H1 (cell line): ENCODE data around the gene PCIF1. TPM values are rescaled to one million over a fixed set of nuclear protein-coding genes. Genes with fewer than 3 reads are reported as not detected.
A peak's percentile ranks its signal among the peaks of the same experiment; 100 is the strongest.

Experiments used
- CTCF ChIA-PET: fragments of 300-600 bp; sonication (Branson Sonifier 250); formaldehyde crosslinking; loops from one replicate; lab custom pipeline; 2021; ENCODE audit not compliant: partially characterized antibody; lab: Charles Lee
- POLR2A ChIA-PET: fragments of 300-600 bp; sonication (Branson Sonifier 250); formaldehyde crosslinking; loops from one replicate; lab custom pipeline; 2021; ENCODE audit warnings: inconsistent platforms; ENCODE audit not compliant: partially characterized antibody; lab: Charles Lee
- DNase-seq, 2 experiments: peaks; one replicate each; pipeline versions ENCODE4 v3.0.0 to v3.0.0-alpha.2; 2010 to 2022; ENCODE audit warnings: low spot score in 2 of 2, low read depth in 1 of 2, mixed read lengths in 1 of 2
- FAIRE-seq: peaks from 2 replicates; lab custom pipeline; 2011; peaks lifted over from hg19 to GRCh38; lab: Jason Lieb, UNC
- H2AFZ ChIP-seq: 2 replicates; pipeline ENCODE4 v1.8.1; 2012; ENCODE audit warnings: low read length, inconsistent platforms
- H2AK5ac ChIP-seq: 2 replicates; pipeline ENCODE4 v1.6.1; 2013; ENCODE audit warnings: low read depth, low read length
- H2BK120ac ChIP-seq: replicated peaks from 2 replicates; pipeline ENCODE3; 2013; ENCODE audit warnings: low read depth, low read length, inconsistent platforms
- H2BK12ac ChIP-seq: 2 replicates; pipeline ENCODE4 v1.6.1; 2013; ENCODE audit warnings: low read depth, low read length
- H2BK15ac ChIP-seq: 2 replicates; pipeline ENCODE4 v1.6.1; 2013; ENCODE audit warnings: low read length
- H2BK20ac ChIP-seq: 2 replicates; pipeline ENCODE4 v1.6.1; 2013; ENCODE audit warnings: low read length
- H2BK5ac ChIP-seq: 2 replicates; pipeline ENCODE4 v1.6.1; 2013; ENCODE audit warnings: low read depth, low read length
- H3K14ac ChIP-seq: 2 replicates; pipeline ENCODE4 v1.6.1; 2013; ENCODE audit warnings: inconsistent platforms; ENCODE audit not compliant: insufficient read length
- H3K18ac ChIP-seq: 2 replicates; pipeline ENCODE4 v1.6.1; 2013; ENCODE audit warnings: low read length; ENCODE audit errors: extremely low read depth
- H3K23ac ChIP-seq: 2 replicates; pipeline ENCODE4 v1.6.1; 2013; ENCODE audit warnings: inconsistent platforms; ENCODE audit not compliant: insufficient read length
- H3K23me2 ChIP-seq: 2 replicates; pipeline ENCODE4 v1.6.1; 2013; ENCODE audit warnings: low read depth, low read length
- H3K27ac ChIP-seq: 2 replicates; pipeline ENCODE4 v1.6.1; 2011; ENCODE audit warnings: low read depth, low read length, inconsistent platforms
- H3K27me3 ChIP-seq, 4 experiments: replicated peaks in 1 of 4; 1 replicate in 1 of 4; 2 replicates in 3 of 4; pipeline versions ENCODE4 v1.6.1 to v1.8.1; 2011 to 2013; ENCODE audit warnings: low read length in 3 of 4, mild to moderate bottlenecking in 3 of 4, inconsistent platforms in 2 of 4, mixed read lengths in 2 of 4, moderate library complexity in 1 of 4; ENCODE audit not compliant: control insufficient read depth in 3 of 4, insufficient read depth in 3 of 4; ENCODE audit errors: extremely low read depth in 1 of 4
- H3K36me3 ChIP-seq, 4 experiments: 2 replicates each; pipeline versions ENCODE4 v1.6.1 to v1.8.1; 2011 to 2013; ENCODE audit warnings: mild to moderate bottlenecking in 4 of 4, low read length in 3 of 4, moderate library complexity in 2 of 4, control low read depth in 1 of 4, inconsistent platforms in 1 of 4; ENCODE audit not compliant: insufficient read depth in 4 of 4, control insufficient read depth in 2 of 4
- H3K4ac ChIP-seq: replicated peaks from 2 replicates; pipeline ENCODE3; 2013; ENCODE audit warnings: low read length, low read depth, mixed read lengths, inconsistent platforms; ENCODE audit not compliant: insufficient read length
- H3K4me1 ChIP-seq, 4 experiments: replicated peaks in 1 of 4; 1 replicate in 1 of 4; 2 replicates in 3 of 4; pipeline versions ENCODE4 v1.6.1 to v1.8.1; 2011 to 2013; ENCODE audit warnings: low read length in 3 of 4, inconsistent platforms in 2 of 4, mixed read lengths in 1 of 4; ENCODE audit not compliant: insufficient read depth in 4 of 4, control insufficient read depth in 3 of 4
- H3K4me2 ChIP-seq, 2 experiments: 2 replicates each; pipeline versions ENCODE4 v1.6.1 to v1.8.1; 2011 to 2013; ENCODE audit warnings: low read depth in 2 of 2, low read length in 2 of 2, control low read depth in 1 of 2, inconsistent platforms in 1 of 2, mild to moderate bottlenecking in 1 of 2; ENCODE audit not compliant: insufficient read depth in 1 of 2
- H3K4me3 ChIP-seq, 4 experiments: fragments of 200-600, 300-600 bp in 1 of 4; sonication (generic), shearing (Covaris generic), sonication (Bioruptor Twin) in 1 of 4; 2 replicates each; pipeline versions ENCODE4 v1.5.1 to v1.8.1; 2011 to 2016; ENCODE audit warnings: low read length in 4 of 4, low read depth in 3 of 4, control low read depth in 2 of 4, inconsistent platforms in 2 of 4, mild to moderate bottlenecking in 2 of 4, mixed read lengths in 1 of 4, moderate library complexity in 1 of 4; ENCODE audit not compliant: insufficient read depth in 2 of 4; ENCODE audit errors: extremely low read depth in 1 of 4
- H3K56ac ChIP-seq: replicated peaks from 2 replicates; pipeline ENCODE3; 2013; ENCODE audit warnings: low read depth, mild to moderate bottlenecking, mixed read lengths, low read length, inconsistent platforms; ENCODE audit not compliant: insufficient read length
- H3K79me1 ChIP-seq: 2 replicates; pipeline ENCODE4 v1.6.1; 2013; ENCODE audit warnings: low read depth, low read length, control low read depth
- H3K79me2 ChIP-seq, 2 experiments: 2 replicates each; pipeline versions ENCODE4 v1.6.1 to v1.8.1; 2012 to 2013; ENCODE audit warnings: low read length in 2 of 2, mild to moderate bottlenecking in 2 of 2, inconsistent platforms in 1 of 2; ENCODE audit not compliant: insufficient read depth in 2 of 2, control insufficient read depth in 1 of 2
- H3K9ac ChIP-seq, 4 experiments: replicated peaks in 1 of 4; 1 replicate in 1 of 4; 2 replicates in 3 of 4; pipeline versions ENCODE4 v1.6.1 to v1.8.1; 2011 to 2013; ENCODE audit warnings: low read depth in 3 of 4, low read length in 3 of 4, control low read depth in 2 of 4, mild to moderate bottlenecking in 2 of 4, moderate library complexity in 2 of 4, inconsistent platforms in 1 of 4; ENCODE audit errors: extremely low read depth in 1 of 4
- H3K9me3 ChIP-seq, 2 experiments: 2 replicates each; pipeline versions ENCODE4 v1.6.1 to v1.8.1; 2012 to 2013; ENCODE audit warnings: mild to moderate bottlenecking in 2 of 2, moderate library complexity in 2 of 2, control low read depth in 1 of 2, inconsistent platforms in 1 of 2, low read depth in 1 of 2, low read length in 1 of 2, mixed read lengths in 1 of 2; ENCODE audit not compliant: insufficient read depth in 2 of 2
- H4K20me1 ChIP-seq, 2 experiments: replicated peaks in 1 of 2; 2 replicates each; pipeline versions ENCODE3 to v1.8.1; 2011 to 2013; ENCODE audit warnings: inconsistent platforms in 2 of 2, low read length in 2 of 2, mild to moderate bottlenecking in 1 of 2; ENCODE audit not compliant: insufficient read depth in 2 of 2, control insufficient read depth in 1 of 2
- H4K5ac ChIP-seq: 2 replicates; pipeline ENCODE4 v1.6.1; 2013; ENCODE audit warnings: low read length, low read depth, mixed read lengths, inconsistent platforms; ENCODE audit not compliant: insufficient read length
- H4K8ac ChIP-seq: 2 replicates; pipeline ENCODE4 v1.8.0; 2013; ENCODE audit warnings: mild to moderate bottlenecking, moderate library complexity, low read length, inconsistent platforms; ENCODE audit not compliant: insufficient read depth; ENCODE audit errors: extremely low read depth
- H4K91ac ChIP-seq: replicated peaks from 2 replicates; pipeline ENCODE3; 2013; ENCODE audit warnings: low read length, mixed read lengths, inconsistent platforms; ENCODE audit not compliant: insufficient read length
- BCL11A ChIP-seq, 2 experiments: IDR thresholded peaks; one replicate each; pipeline ENCODE4 v1.6.1; 2011; ENCODE audit warnings: low read depth in 2 of 2, low read length in 2 of 2, mild to moderate bottlenecking in 2 of 2
- CBX5 ChIP-seq: fragments of 300-800, 300-1000 bp; sonication (generic); IDR thresholded peaks from 2 replicates; pipeline ENCODE4 v1.7.1; 2016; ENCODE audit warnings: antibody characterized with exemption, low read length, low read depth
- EP300 ChIP-seq, 2 experiments: IDR thresholded peaks; 1 replicate in 1 of 2; 2 replicates in 1 of 2; pipeline ENCODE4 v1.6.1; 2011 to 2012; ENCODE audit warnings: low read depth in 2 of 2, low read length in 2 of 2, mild to moderate bottlenecking in 2 of 2, borderline replicate concordance in 1 of 2, inconsistent platforms in 1 of 2, moderate library complexity in 1 of 2
- PHF8 ChIP-seq: fragments of 200-600 bp; sonication (generic); conservative IDR thresholded peaks from 2 replicates; pipeline ENCODE4 v1.7.1; 2012; ENCODE audit warnings: low read depth, mild to moderate bottlenecking, inconsistent platforms, low read length, moderate library complexity
- POLR2AphosphoS5 ChIP-seq: IDR thresholded peaks from 2 replicates; pipeline ENCODE4 v1.6.1; 2011; ENCODE audit warnings: low read depth, low read length
- RBBP5 ChIP-seq: IDR thresholded peaks from 2 replicates; pipeline ENCODE4 v1.7.1; 2012; ENCODE audit warnings: low read depth, mild to moderate bottlenecking, inconsistent platforms, low read length, moderate library complexity, borderline replicate concordance
- USF2 ChIP-seq: IDR thresholded peaks from 2 replicates; pipeline ENCODE4 v1.6.1; 2011; ENCODE audit warnings: low read length, improper control_type of control experiment
- WGBS, 2 experiments: shearing (Covaris generic) in 1 of 2; methylation state at CpG; one replicate each; pipeline versions ENCODE4 v1.1.6 to v1.1.7; 2013 to 2015; ENCODE audit warnings: low lambda C conversion rate in 2 of 2, mixed read lengths in 2 of 2, inconsistent platforms in 1 of 2, low coverage in 1 of 2, missing lambda C conversion rate in 1 of 2; ENCODE audit not compliant: insufficient replicate concordance in 2 of 2, insufficient coverage in 1 of 2, insufficient read length in 1 of 2; ENCODE audit errors: extremely low coverage in 1 of 2, missing lambda C conversion rate in 1 of 2; 5-methylcytosine and 5-hydroxymethylcytosine counted together
- polyA plus RNA-seq, 7 experiments: library from polyadenylated mRNA; depleted of rRNA in 3 of 7; stranded (reverse) in 5 of 7; unstranded in 2 of 7; fragments of >200 nt in 5 of 7; fragments of 200-250 nt in 2 of 7; gene quantifications; 1 replicate in 5 of 7; 2 replicates in 1 of 7; 4 replicates in 1 of 7; pipeline versions ENCODE4 v1.2.1 to v1.2.3, GENCODE V29; 2011 to 2013; ENCODE audit warnings: missing spikeins in 2 of 7, mixed read lengths in 2 of 7
- total RNA-seq: library from RNA; stranded (reverse); fragmentation: NEBNext Ultra II Directional; extraction: Animal tissue kit (Norgen Biotek cat#: 25700); gene quantifications from 2 replicates; pipeline ENCODE4 v1.2.1, GENCODE V29; 2021

PCIF1 gene
- total and polyA plus RNA-seq, 2 of the 8 experiments (the other 6 are each of a cell fraction or from before 2014, with no cell fraction given), result 30.3 to 30.6 TPM

GRCh38 chr20:45997187-45997586 is 62.7 kb downstream of the PCIF1 start:
- ChIA-PET CTCF (interaction anchor here (0.7 to 14.5 kb wide), 8 partner anchors 8 to 432 kb away, joined by 3 to 114 read pairs (median 3); no protein-coding TSS in a partner anchor), POLR2A (interaction anchor here (1.0 kb wide), 1 partner anchor 17 kb away, joined by 3 read pairs; no protein-coding TSS in a partner anchor)
- H2AFZ ChIP-seq, result no peak overlapping the region

More at GRCh38 chr20:45997187-45997586, 62.7 kb downstream of the PCIF1 start:
- Histone ChIP-seq H3K79me2 (no peaks in the 10 kb centered on the region), H4K5ac (no peak overlapping the region), H4K8ac (no peak overlapping the region), H3K4me3 (no peak overlapping the region), H3K56ac (no peak overlapping the region), H3K4me2 (no peak overlapping the region), H2BK5ac (no peak overlapping the region), H2BK120ac (no peak overlapping the region), H3K4me1 (peaks cover 0 to 13% (median 6%) of the 10 kb centered on the region in 4 experiments; a peak in 6 of 7 replicates), H4K20me1 (no peaks in the 10 kb centered on the region), H2BK15ac (no peak overlapping the region), H3K27ac (no peak overlapping the region), H2BK12ac (0 out of 2 replicates have a peak overlapping the region, but pooled peaks have one; percentile 2), H2BK20ac (no peak overlapping the region), H3K4ac (no peak overlapping the region), H2AK5ac (no peak overlapping the region), H3K23ac (no peak overlapping the region), H3K27me3 (no peaks in the 10 kb centered on the region), H3K9me3 (no peaks in the 10 kb centered on the region), H3K9ac (no peak overlapping the region; a peak in 1 of 7 replicates), H3K23me2 (no peaks in the 10 kb centered on the region), H3K14ac (no peak overlapping the region), H3K18ac (no peak overlapping the region), H3K79me1 (no peaks in the 10 kb centered on the region), H4K91ac (no peak overlapping the region), H3K36me3 (no peaks in the 10 kb centered on the region)
- TF ChIP-seq BCL11A (IDR thresholded peaks at IDR 0.05; ENCODE audit: low read depth in 2 of 2, low read length in 2 of 2) (no peak), EP300 (IDR thresholded peaks at IDR 0.05; ENCODE audit: borderline replicate concordance in 1 of 2, low read depth in 2 of 2, low read length in 2 of 2) (no peak), CBX5 (no peak), PHF8 (no peak), POLR2AphosphoS5 (no peak), USF2 (no peak), RBBP5 (no peak)
- no peak for FAIRE-seq
- WGBS, 2 experiments, result 55% methylated on average over 3 of the region's 3 CpGs; no CpG with 5 or more reads in 1 of the 2 experiments
- no peak for DNase-seq
